ENCODE data around the gene CTNNBL1.

DNA sequence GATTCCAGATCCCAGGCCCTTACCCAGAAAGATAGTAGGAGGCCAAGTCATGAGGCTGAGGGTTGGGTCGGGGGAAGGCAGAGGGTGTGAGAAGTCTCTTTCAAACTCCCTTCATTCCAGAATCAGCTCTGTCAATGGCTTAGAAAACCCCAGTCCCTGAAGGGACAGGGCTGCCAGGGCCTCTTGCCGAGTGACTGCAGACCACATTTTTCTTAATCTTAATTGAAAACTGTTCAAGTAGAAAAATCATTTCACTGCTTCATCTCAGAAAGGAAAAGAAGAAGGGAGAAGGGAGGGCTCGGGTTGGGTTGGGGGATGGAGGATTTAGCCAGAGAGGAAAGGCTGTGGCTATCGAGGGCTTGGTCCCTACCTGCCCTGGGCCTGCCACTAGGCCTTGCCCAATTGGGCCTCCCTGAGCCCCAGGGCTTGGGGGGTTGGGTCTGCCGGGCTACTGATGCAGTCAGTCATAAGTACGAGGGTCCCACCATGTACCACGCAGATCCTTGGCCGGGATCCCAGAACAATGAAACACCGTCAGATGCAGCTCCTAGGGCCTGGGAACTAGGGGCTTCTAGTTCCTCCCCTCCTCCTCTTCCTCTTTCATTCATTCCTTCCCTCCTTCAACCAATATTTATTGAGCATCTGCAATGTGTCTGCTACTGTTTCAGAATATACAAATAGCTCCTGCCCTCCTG is 44.0 kb upstream of the CTNNBL1 start:
- TF ChIP-seq POLR2AphosphoS5 (IDR thresholded peaks at IDR 0.05; ENCODE audit: low read depth, low read length) (no peak), POLR2A (IDR thresholded peaks at IDR 0.05; ENCODE audit: low read depth, low read length) (no peak), TAF1 (IDR thresholded peaks at IDR 0.05; ENCODE audit: low read depth, low read length) (no peak), SPI1 (IDR thresholded peaks at IDR 0.05; ENCODE audit: low read depth, low read length) (no peak)
